ENCODE measurements around the gene NEK10.

Gene NEK10

DNA sequence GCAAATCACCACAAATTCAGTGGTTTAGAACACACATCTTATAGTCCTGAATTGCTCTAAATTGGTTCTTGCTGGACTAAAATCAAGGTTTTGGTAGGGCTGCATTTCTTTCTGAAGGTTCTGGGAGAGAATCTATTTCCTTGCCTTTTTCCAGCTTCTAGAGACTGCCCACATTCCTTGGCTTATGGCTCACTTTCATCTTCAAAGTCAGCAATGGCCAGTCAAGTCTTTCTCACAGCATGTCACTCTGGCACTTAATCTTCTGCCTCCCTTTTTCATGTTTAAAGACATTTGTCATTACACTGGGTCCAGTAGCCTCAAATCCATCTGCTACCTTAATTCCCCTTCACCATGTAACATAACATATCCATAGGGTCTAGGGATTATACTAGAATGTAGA, 149.0 kb downstream of the NEK10 start:
- H3K36me3 ChIP-seq (ENCODE audit: low read depth) = no peaks in the 10 kb centered on the region
- DNase-seq (ENCODE audit: low spot score) (no peak), ATAC-seq (ENCODE audit: low read depth) (no peak)
- H3K4me3 ChIP-seq (ENCODE audit: severe bottlenecking) = no peak overlapping the region
- TF ChIP-seq, protein P1, sequence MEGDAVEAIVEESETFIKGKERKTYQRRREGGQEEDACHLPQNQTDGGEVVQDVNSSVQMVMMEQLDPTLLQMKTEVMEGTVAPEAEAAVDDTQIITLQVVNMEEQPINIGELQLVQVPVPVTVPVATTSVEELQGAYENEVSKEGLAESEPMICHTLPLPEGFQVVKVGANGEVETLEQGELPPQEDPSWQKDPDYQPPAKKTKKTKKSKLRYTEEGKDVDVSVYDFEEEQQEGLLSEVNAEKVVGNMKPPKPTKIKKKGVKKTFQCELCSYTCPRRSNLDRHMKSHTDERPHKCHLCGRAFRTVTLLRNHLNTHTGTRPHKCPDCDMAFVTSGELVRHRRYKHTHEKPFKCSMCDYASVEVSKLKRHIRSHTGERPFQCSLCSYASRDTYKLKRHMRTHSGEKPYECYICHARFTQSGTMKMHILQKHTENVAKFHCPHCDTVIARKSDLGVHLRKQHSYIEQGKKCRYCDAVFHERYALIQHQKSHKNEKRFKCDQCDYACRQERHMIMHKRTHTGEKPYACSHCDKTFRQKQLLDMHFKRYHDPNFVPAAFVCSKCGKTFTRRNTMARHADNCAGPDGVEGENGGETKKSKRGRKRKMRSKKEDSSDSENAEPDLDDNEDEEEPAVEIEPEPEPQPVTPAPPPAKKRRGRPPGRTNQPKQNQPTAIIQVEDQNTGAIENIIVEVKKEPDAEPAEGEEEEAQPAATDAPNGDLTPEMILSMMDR (IDR thresholded peaks at IDR 0.05; ENCODE audit: poor library complexity, severe bottlenecking) = no peak
- no peaks in the 10 kb centered on the region for H3K27me3 ChIP-seq (ENCODE audit: insufficient read depth, poor library complexity, severe bottlenecking)
- H3K27ac ChIP-seq (ENCODE audit: poor library complexity, severe bottlenecking) = no peak overlapping the region
- H3K9me3 ChIP-seq (ENCODE audit: severe bottlenecking) = no peaks in the 10 kb centered on the region
- H3K4me1 ChIP-seq (ENCODE audit: insufficient read depth, poor library complexity, severe bottlenecking) = peaks cover 14% of the 10 kb centered on the region

DNA sequence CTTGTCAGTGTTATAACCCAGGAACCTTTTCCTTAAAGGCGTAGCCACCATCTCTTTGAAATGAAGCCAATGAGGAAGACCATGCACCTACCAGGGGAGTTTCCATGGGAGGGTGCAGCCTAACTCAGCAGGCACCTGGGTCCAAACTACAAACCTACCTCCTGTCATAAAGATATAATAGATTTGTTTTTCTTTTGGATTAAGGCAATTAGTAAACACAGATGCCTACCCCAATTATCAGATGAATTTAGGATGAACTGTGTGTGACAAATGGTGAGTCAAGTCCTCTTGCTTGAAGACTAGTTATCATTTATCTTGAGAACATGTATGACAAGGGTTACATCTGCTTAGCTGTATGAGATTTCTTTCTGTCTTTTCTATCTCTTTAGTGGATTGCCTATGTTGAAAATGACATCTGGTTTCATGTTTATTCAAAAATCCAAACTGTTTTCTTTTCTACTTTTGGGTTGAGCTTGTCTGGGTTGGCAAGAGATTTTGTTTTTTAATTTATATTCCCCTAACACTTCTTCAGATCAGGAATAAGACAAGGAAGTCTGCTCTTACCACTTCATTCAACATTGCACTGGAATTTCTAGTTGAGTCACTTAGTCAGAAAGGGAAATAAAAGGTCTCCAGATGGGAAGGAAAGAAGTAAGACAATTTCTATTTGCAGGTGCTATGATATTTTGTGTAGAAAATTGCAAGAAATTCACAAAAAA, 149.9 kb downstream of the NEK10 start:
- Histone ChIP-seq H3K27ac (ENCODE audit: poor library complexity, severe bottlenecking) (no peak overlapping the region), H3K4me3 (ENCODE audit: severe bottlenecking) (no peak overlapping the region), H3K36me3 (ENCODE audit: low read depth) (no peaks in the 10 kb centered on the region), H3K9me3 (ENCODE audit: severe bottlenecking) (no peaks in the 10 kb centered on the region), H3K4me1 (ENCODE audit: insufficient read depth, poor library complexity, severe bottlenecking) (peaks cover 14% of the 10 kb centered on the region), H3K27me3 (ENCODE audit: insufficient read depth, poor library complexity, severe bottlenecking) (no peaks in the 10 kb centered on the region)
- DNase-seq (ENCODE audit: low spot score) (no peak), ATAC-seq (ENCODE audit: low read depth) (no peak)
- TF ChIP-seq, protein P1 (IDR thresholded peaks at IDR 0.05; ENCODE audit: poor library complexity, severe bottlenecking) = no peak

DNA sequence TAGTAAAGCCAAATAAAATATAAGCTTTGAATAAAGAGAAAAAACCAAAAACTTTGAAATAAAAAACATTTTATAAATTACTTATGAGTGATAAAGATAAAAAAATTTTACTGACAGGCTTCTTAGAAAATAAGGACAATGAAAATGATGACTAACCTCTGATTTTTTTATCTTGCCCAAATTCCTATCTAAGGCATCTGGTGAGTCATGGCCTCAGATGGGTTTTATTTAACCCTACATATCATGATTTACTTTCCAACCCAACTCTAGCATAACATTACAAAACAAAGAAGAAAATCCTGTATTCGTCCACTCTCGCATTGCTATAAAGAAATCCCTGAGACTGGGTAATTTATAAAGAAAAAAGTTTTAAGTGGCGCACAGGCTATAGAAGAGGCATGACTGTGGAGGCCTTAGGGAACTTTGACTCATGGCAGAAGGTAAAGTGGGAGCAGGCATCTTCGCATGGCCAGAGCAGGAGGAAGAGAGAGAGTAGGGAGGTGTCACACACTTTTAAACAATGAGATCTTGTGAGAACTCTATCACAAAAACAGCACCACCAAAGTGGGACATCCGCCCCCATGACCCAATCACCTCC, 152.1 kb downstream of the NEK10 start:
- H3K27ac ChIP-seq (ENCODE audit: poor library complexity, severe bottlenecking) = peak overlapping the region; percentile 36
- TF ChIP-seq, protein P1 (IDR thresholded peaks at IDR 0.05; ENCODE audit: poor library complexity, severe bottlenecking) = no peak
- H3K9me3 ChIP-seq (ENCODE audit: severe bottlenecking) = no peaks in the 10 kb centered on the region
- ATAC-seq (ENCODE audit: low read depth) (peak; percentile 63), DNase-seq (ENCODE audit: low spot score) (no peak)
- H3K36me3 ChIP-seq (ENCODE audit: low read depth) = no peaks in the 10 kb centered on the region
- peaks cover 11% of the 10 kb centered on the region for H3K4me1 ChIP-seq (ENCODE audit: insufficient read depth, poor library complexity, severe bottlenecking)
- H3K4me3 ChIP-seq (ENCODE audit: severe bottlenecking) = no peak overlapping the region
- no peaks in the 10 kb centered on the region for H3K27me3 ChIP-seq (ENCODE audit: insufficient read depth, poor library complexity, severe bottlenecking)

DNA sequence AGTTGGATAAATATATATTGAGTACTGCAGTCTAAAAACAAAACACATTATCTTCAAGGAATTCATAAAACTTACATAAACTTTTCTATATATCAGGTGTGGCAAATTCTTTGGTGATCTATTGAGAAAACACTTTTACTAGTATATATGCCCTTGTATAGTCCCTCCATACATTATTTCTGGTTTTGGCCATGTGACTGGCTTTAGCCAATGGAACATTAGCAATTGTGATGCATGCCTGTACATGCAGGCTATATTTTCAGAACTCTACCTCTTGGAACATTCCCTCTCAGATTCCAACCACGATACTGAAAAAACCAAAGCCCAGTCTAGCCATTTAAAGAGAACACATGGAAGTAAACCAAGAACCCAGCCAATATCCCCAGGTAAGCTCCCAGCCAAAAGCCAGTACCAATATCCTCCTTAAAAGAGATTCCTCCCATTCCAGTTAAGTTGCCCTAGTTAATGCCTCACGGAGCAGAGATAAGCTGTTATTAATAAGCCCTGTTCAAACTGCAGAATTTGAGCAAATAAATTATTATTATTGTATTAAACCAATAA, 152.8 kb downstream of the NEK10 start:
- Histone ChIP-seq H3K9me3 (ENCODE audit: severe bottlenecking) (no peaks in the 10 kb centered on the region), H3K27me3 (ENCODE audit: insufficient read depth, poor library complexity, severe bottlenecking) (no peaks in the 10 kb centered on the region), H3K36me3 (ENCODE audit: low read depth) (no peaks in the 10 kb centered on the region), H3K4me1 (ENCODE audit: insufficient read depth, poor library complexity, severe bottlenecking) (peaks cover 11% of the 10 kb centered on the region), H3K27ac (ENCODE audit: poor library complexity, severe bottlenecking) (peak overlapping the region; percentile 36), H3K4me3 (ENCODE audit: severe bottlenecking) (no peak overlapping the region)
- ATAC-seq (ENCODE audit: low read depth) (no peak), DNase-seq (ENCODE audit: low spot score) (no peak)
- TF ChIP-seq, protein P1 (IDR thresholded peaks at IDR 0.05; ENCODE audit: poor library complexity, severe bottlenecking) = no peak

DNA sequence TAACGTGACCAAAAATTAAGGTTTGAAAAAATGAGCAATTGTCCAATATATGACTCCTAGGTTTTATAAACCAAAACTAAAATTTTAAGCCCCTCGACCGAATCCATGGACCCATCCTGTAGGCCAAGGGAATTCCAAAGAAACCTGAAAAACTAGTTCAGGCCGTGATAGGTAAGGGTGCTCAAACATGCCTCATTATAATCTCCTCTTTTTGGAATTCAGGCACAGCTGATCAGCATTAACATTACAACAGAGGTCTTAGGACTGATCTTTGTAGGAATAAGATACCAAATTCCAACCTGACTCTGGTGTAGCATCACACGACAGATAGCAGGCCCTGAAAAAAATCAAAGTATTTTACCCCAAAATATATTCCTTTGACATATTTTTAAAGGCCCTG, 155.7 kb downstream of the NEK10 start:
- no peak overlapping the region for H3K4me3 ChIP-seq (ENCODE audit: severe bottlenecking)
- TF ChIP-seq, protein P1 (IDR thresholded peaks at IDR 0.05; ENCODE audit: poor library complexity, severe bottlenecking) = no peak
- no peaks in the 10 kb centered on the region for H3K27me3 ChIP-seq (ENCODE audit: insufficient read depth, poor library complexity, severe bottlenecking)
- DNase-seq (ENCODE audit: low spot score) (no peak), ATAC-seq (ENCODE audit: low read depth) (no peak)
- H3K4me1 ChIP-seq (ENCODE audit: insufficient read depth, poor library complexity, severe bottlenecking) = peaks cover 11% of the 10 kb centered on the region
- H3K27ac ChIP-seq (ENCODE audit: poor library complexity, severe bottlenecking) = no peak overlapping the region
- H3K9me3 ChIP-seq (ENCODE audit: severe bottlenecking) = no peaks in the 10 kb centered on the region
- no peaks in the 10 kb centered on the region for H3K36me3 ChIP-seq (ENCODE audit: low read depth)
